Pancreas (tissue), 10 donors: Measurements from ENCODE around the gene TLE1. TPM values are rescaled to one million over a fixed set of nuclear protein-coding genes. Genes with fewer than 3 reads are reported as not detected.
A peak's percentile ranks its signal among the peaks of the same experiment; 100 is the strongest.

Experiments
- ATAC-seq, 4 donors: fragments of 200-7000 bp; cut with Tn5 transposase; one replicate each; pipeline versions ENCODE4 v1.8.0 to v1.9.1; 2020; ENCODE audit warnings: mild to moderate bottlenecking in 4 of 4, moderate library complexity in 4 of 4
- DNase-seq, 6 donors: peaks; one replicate each; pipeline ENCODE4 v3.0.0-alpha.2; 2020
- FAIRE-seq: peaks from 2 replicates; lab custom pipeline; 2012; peaks lifted over from hg19 to GRCh38; lab: Jason Lieb, UNC
- H3K27ac ChIP-seq, 4 donors: fragments of 200-600 bp; sonication (generic); 1 replicate in 3 of 4; 2 replicates in 1 of 4; pipeline versions ENCODE4 v1.5.0 to v1.8.0; 2020
- H3K27me3 ChIP-seq, 4 donors: fragments of 200-600 bp; one replicate each; pipeline ENCODE4 v1.8.0; 2021
- H3K36me3 ChIP-seq, 3 donors: fragments of 200-600 bp; sonication (generic) in 1 of 3; one replicate each; pipeline versions ENCODE4 v1.5.0 to v1.8.0; 2020 to 2021
- H3K4me1 ChIP-seq, 3 donors: fragments of 200-600 bp; one replicate each; pipeline ENCODE4 v1.8.0; 2021
- H3K4me3 ChIP-seq, 4 donors: fragments of 200-600 bp; sonication (generic) in 2 of 4; one replicate each; pipeline versions ENCODE4 v1.5.0 to v1.8.0; 2020 to 2021
- H3K9me3 ChIP-seq, 4 donors: fragments of 200-600 bp; one replicate each; pipeline ENCODE4 v1.8.0; 2021
- CTCF ChIP-seq, 4 donors: fragments of 200-600 bp; sonication (generic) in 3 of 4; IDR thresholded peaks; one replicate each; pipeline versions ENCODE4 v1.5.0 to v1.8.0; 2021; ENCODE audit warnings: antibody characterized with exemption in 4 of 4
- WGBS, 2 donors: extraction: QIAGEN DNeasy Blood & Tissue Kit; methylation state at CpG; one replicate each; pipeline ENCODE4 v1.1.7; 2013; 5-methylcytosine and 5-hydroxymethylcytosine counted together
- intact Hi-C, 3 donors: fragments of 100-400 bp; cut with DNase I; formaldehyde crosslinking; loops; one replicate each; pipeline versions ENCODE4 v1.11.1 to v1.14.2; 2022
- polyA plus RNA-seq, 2 donors: library from polyadenylated mRNA; stranded (reverse); fragments of 200-250 nt; gene quantifications; one replicate each; pipeline ENCODE4 v1.2.3, GENCODE V29; 2013
- total RNA-seq, 6 donors: library from RNA; stranded (reverse); fragmentation: NEBNext Ultra II Directional in 4 of 6; extraction: Animal tissue kit (Norgen Biotek cat#: 25700) in 4 of 6; gene quantifications; one replicate each; pipeline versions ENCODE4 v1.2.1 to v1.2.4, GENCODE V29; 2021 to 2023
- donor health status: healthy with polysubstance abuse.
- donor health status: DM: no; HTN: no; CAD: no; lungs with moderate emphysema.
- donor health status: DM: no; HTN: no; CAD: no.
- donor health status: control.
- donor health status: control.
- donor health status: Bipolar disorder and iron deficiency.
- donor health status: DM: yes; HTN: yes; CAD: no.
- donor health status: DM: no; HTN: no; CAD: no.
- donor health status: DM: no; HTN: no; CAD: no.
- donor health status: DM: yes; HTN: yes; CAD: no.

Gene TLE1
- total and polyA plus RNA-seq, 8 donors = 15.1 to 38.9 (median 28.4) TPM

GRCh38 chr9:81722277-81722676 is 32.9 kb upstream of the TLE1 start:
- Histone ChIP-seq H3K27me3 (no peaks in the 10 kb centered on the region), H3K4me3 (no peak overlapping the region), H3K27ac (no peak overlapping the region), H3K9me3 (no peaks in the 10 kb centered on the region), H3K36me3 (no peaks in the 10 kb centered on the region), H3K4me1 (peaks cover 0 to 6% (median 0%) of the 10 kb centered on the region in 3 donors)
- TF ChIP-seq CTCF (IDR thresholded peaks at IDR 0.05) = no peak
- intact Hi-C loops = no loop called here
- WGBS, 2 donors = 93 to 98% methylated on average over 3 of the region's 3 CpGs
- no peak for DNase-seq
- no peak for FAIRE-seq
- no peak for ATAC-seq

GRCh38 chr9:81720450-81721086 is 31.2 kb upstream of the TLE1 start:
- H3K4me3 ChIP-seq = no peak overlapping the region
- no peaks in the 10 kb centered on the region for H3K27me3 ChIP-seq
- no peaks in the 10 kb centered on the region for H3K9me3 ChIP-seq
- ATAC-seq (peak in 3 of 4 donors; percentile 20 to 26 (median 20)), FAIRE-seq (no peak), DNase-seq (no peak)
- peak overlapping the region in 1 of 4 donors; percentile 17 for H3K27ac ChIP-seq
- no peak for TF ChIP-seq CTCF (IDR thresholded peaks at IDR 0.05)
- intact Hi-C loops = no loop called here
- 92 to 95% methylated on average over 9 of the region's 9 CpGs for WGBS, 2 donors
- H3K36me3 ChIP-seq = no peaks in the 10 kb centered on the region
- peaks cover 0 to 6% (median 0%) of the 10 kb centered on the region in 3 donors for H3K4me1 ChIP-seq

GRCh38 chr9:81719972-81720371 is 30.6 kb upstream of the TLE1 start:
- Histone ChIP-seq H3K4me3 (no peak overlapping the region), H3K4me1 (peaks cover 0 to 6% (median 0%) of the 10 kb centered on the region in 3 donors), H3K27me3 (no peaks in the 10 kb centered on the region), H3K27ac (peak overlapping the region in 1 of 4 donors; percentile 17), H3K36me3 (no peaks in the 10 kb centered on the region), H3K9me3 (no peaks in the 10 kb centered on the region)
- FAIRE-seq (no peak), DNase-seq (no peak), ATAC-seq (peak in 3 of 4 donors; percentile 25 to 72 (median 50))
- intact Hi-C loops = no loop called here
- TF ChIP-seq CTCF (IDR thresholded peaks at IDR 0.05) = no peak
- 54 to 62% methylated on average over 4 of the region's 4 CpGs for WGBS, 2 donors

GRCh38 chr9:81718244-81718643 is 28.9 kb upstream of the TLE1 start:
- Histone ChIP-seq H3K27me3 (no peaks in the 10 kb centered on the region), H3K27ac (peak overlapping the region in 2 of 4 donors; percentile 30 to 37), H3K4me1 (peaks cover 0 to 6% (median 0%) of the 10 kb centered on the region in 3 donors), H3K36me3 (no peaks in the 10 kb centered on the region), H3K4me3 (no peak overlapping the region), H3K9me3 (no peaks in the 10 kb centered on the region)
- no peak for TF ChIP-seq CTCF (IDR thresholded peaks at IDR 0.05)
- WGBS, 2 donors = 85 to 86% methylated on average over 6 of the region's 6 CpGs
- no peak for FAIRE-seq
- intact Hi-C loops = no loop called here
- no peak for ATAC-seq
- DNase-seq = no peak

- ATAC-seq = peak in 1 of 4 donors; percentile 30
- peak; percentile 94 for FAIRE-seq
- Histone ChIP-seq H3K4me1 (peaks cover 0 to 6% (median 0%) of the 10 kb centered on the region in 3 donors), H3K4me3 (no peak overlapping the region), H3K27ac (peak overlapping the region in 2 of 4 donors; percentile 30 to 37), H3K9me3 (no peaks in the 10 kb centered on the region), H3K27me3 (no peaks in the 10 kb centered on the region), H3K36me3 (no peaks in the 10 kb centered on the region)
- DNase-seq = no peak
- intact Hi-C loops = no loop called here
- TF ChIP-seq CTCF (IDR thresholded peaks at IDR 0.05) = no peak
Measured at GRCh38 chr9:81717747-81718077, 28.4 kb upstream of the TLE1 start.
